Myocyte (in vitro differentiated cells): ENCODE results near the gene IFITM10. TPM values are rescaled to one million over a fixed set of nuclear protein-coding genes. Genes with fewer than 3 reads are reported as not detected.

Experiments
- DNase-seq: peaks from one replicate; pipeline ENCODE4 v3.0.0-alpha.2; 2012; ENCODE audit warnings: low read depth
- polyA plus RNA-seq: library from polyadenylated mRNA; unstranded; fragments of >200 nt; gene quantifications from one replicate; pipeline ENCODE4 v1.2.1, GENCODE V29; 2012; ENCODE audit warnings: missing spikeins
- total RNA-seq: library from RNA; depleted of rRNA; stranded (reverse); fragments of >200 nt; gene quantifications from 2 replicates; pipeline ENCODE4 v1.2.3, GENCODE V29; 2014

The IFITM10 gene
- 3.9 and 8.2 TPM in 2 replicates for total RNA-seq
- 42.0 TPM for polyA plus RNA-seq

DNA sequence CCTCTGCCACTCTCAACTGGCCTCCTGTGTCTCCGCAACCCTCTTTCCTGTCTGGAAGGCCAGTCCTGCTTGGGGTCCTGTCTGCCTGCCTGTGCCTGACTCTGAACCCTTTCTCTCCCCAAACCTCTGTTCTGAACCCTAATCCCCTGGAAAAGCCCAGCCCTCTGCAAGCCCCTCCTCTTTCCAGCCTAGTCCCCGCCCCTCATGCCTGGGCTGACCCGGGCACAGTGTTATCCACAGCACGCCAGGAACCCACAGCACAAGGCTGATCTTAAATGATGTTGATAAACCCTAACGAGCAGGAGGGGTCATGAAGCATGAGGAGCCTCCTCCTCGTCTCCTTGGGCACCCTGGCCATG lies at the start of gene IFITM10:
Gene IFITM10 (minus strand): TSS at position 115 of the 359 bp plus-strand sequence. CDS start 153 bp downstream, outside the sequence.
- peak; percentile 73 for DNase-seq

- DNase-seq, result no peak
Observed at GRCh38 chr11:1797391-1798125, 47.2 kb upstream of the IFITM10 start.

GRCh38 chr11:1796413-1797011 lies 46.1 kb upstream of the IFITM10 start:
- DNase-seq, result no peak

- DNase-seq, result no peak
Observed at GRCh38 chr11:1793081-1793480, 42.7 kb upstream of the IFITM10 start.

- no peak for DNase-seq
Observed at GRCh38 chr11:1792461-1792860, 42.1 kb upstream of the IFITM10 start.

DNA sequence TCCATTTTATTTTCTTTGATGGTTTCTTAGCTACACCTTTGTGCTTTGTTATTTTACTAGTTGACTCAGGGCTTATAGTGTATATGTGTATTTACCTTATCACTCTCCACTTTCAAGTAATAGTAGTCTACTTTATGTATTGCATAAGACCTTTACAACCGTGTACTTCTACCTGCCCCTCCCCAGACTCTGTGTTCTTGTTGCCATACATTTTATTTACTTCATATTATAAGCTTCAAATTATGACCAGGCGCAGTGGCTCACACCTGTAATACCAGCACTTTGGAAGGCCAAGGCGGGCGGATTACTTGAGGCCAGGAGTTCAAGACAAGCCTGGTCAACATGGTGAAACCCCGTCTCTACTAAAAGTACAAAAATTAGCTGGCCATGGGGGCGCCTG lies 41.5 kb upstream of the IFITM10 start:
- no peak for DNase-seq

DNA sequence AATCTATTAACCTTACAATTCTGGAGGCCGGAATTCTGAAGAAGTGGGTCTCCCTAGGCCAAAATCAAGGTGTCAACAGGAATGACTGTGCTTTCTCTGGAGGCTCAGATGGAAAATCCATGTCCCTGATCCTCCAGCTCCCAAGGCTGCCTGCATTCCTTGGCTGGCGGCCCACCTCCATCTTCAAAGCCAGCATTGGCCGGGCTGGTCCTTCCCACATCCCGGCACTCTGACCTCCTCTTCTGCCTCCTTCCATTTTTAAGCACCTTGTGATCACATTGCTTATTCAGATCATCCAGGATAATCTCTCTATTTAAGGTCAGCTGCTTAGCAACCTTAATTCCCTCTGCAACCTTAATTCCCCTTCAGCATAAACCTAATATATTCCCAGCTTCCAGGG lies 36.1 kb upstream of the IFITM10 start:
- no peak for DNase-seq

DNA sequence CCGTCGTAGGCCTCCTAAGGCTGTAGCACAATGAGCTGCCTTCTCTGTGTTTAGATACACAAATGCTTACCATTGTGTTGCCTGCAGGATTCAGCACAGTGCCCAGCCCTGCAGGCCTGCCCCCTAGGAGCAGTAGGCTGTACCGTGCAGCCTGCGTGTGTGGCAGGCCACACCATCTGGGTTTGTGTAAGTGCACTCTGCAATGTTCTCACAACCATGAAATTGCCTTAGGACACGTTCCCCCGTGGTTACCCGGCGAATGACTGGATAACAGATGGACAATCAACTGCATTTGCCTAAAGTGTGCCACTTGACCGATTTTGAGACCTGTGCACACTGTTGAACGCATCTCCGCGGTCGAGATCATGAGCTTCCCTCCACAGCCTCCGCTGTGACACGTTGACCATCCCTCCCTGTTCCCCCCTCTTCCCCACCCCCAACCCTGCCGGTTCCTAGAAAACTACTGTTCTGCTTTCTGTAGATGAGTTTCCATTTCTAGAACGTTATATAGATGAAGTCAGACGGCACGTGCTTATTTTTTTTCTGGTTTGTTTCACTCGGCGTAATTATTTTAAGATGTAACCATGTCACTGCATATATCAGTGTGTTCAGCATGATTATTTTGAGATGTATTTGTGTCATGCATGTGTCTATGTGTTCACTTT lies 35.5 kb upstream of the IFITM10 start:
- DNase-seq, result no peak

DNA sequence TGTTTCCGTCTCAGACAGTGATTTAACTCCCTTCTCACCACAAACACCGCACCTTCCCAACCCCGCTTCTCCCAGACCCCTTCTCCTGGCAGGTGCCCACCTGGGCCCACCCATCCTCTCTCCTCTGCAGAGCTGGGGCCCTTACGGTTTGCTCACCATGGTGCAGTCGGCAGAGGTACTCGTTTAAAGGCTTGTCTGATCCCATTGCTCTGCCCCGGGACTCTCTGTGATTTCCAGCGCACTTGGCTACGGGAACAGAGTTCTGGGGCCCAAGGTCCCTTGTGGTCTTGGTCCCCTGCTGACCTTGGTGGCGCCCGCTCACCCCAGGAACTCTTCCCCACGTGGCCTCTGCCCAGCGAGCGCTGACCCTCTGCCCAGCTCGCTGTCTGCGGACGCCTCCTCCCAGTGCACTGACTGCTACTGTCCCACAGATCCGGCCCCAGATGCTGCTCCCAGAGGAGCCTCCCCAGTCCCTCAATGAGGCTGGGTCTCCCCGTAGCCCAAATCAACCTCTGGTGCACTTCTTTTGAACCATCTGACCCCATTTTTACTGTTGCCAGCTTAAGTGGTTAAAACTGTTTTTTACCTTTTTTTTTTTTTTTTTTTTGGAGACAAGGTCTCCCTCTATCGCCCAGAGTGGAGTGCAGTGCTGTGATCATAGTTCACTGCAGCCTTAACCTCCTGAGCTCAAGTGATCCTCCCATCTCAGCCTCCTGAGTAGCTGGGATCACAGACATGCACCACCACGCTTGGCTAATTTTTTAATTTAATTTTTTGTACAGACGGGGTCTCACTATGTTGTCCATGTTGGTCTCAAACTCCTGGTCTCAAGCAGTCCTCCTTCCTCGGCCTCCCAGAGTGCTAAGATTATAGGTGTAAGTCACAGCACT lies 34.6 kb upstream of the IFITM10 start:
- DNase-seq, result no peak

DNA sequence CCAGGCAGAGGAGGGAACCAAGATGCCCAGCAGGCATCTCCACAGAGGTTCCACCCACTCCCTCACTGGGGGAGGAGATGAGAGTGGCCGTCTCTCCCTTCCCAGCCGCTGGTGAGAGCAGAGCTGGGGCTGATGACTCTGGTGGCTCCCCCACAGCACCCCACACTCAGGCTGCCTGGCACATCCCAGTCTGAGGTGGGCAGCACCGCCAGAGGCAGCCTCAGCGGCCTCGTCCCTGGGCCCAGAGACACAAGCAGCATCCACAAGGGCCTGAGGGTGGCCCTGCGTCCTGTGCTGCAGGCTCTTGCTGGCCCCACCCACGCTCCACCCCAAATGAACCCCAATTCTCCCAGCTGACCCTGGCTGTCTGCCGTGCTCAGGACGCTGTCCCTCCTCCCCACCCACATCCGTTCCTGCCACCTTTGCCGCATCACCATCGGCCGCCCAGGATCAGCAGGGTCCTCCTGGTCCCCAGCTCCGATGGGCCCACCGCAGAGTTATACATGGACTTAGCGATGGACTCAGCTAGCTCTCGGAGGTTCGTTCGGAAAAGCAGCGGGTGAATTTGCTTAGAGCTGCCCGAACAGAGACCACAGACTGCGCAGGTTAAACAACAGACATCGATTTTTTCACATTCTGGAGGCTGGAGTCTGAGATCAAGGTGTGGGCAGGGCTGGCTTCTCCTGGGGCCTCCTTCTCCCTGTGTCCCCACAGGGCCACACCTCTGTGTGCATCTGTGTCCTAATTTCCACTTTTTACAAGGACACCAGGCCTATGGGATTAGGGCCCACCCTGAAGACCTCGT lies 33.5 kb upstream of the IFITM10 start:
- no peak for DNase-seq

DNA sequence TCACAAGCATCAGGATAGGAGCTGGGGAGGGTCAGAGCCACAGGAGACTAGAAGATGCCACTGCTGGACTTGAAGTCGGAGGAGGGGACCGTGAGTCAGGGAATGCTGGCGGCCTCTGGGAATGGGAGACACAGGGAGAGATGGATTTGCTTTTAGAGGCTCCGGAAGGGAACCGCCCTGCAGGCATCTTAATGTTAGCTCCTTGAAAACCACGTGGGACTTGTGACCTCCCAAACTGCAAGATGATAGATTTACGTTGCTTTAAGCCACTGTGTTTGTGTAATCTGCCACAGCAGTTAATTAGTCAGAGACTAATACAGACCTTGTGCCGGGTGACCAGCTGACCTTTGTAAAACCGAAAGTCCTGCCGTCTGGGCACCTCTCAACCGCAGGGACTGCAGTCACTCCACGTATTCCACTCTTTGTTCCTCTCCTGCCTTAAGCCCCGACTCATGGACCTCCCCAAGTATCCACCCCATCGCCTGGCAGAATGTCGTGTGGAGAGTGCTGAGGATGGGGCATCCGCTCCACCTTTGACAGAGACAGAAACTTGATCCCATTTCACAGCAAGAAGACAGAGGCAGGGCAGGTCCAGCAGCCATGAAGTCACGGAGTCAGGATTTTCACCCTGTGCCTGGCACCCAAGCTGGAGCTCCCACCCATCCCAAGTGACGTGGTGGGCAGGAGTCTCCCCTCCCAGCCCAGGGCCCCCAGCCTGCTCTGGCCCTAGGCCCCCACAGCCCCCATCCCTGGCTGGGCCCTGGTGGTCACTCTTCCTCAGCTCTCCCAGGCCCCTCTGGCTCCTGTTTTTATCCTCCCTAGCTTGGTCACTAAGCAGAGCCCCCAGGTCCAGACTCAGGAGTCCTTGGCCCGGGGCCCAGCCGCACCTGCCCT lies 32.7 kb upstream of the IFITM10 start:
- DNase-seq, result no peak

DNA sequence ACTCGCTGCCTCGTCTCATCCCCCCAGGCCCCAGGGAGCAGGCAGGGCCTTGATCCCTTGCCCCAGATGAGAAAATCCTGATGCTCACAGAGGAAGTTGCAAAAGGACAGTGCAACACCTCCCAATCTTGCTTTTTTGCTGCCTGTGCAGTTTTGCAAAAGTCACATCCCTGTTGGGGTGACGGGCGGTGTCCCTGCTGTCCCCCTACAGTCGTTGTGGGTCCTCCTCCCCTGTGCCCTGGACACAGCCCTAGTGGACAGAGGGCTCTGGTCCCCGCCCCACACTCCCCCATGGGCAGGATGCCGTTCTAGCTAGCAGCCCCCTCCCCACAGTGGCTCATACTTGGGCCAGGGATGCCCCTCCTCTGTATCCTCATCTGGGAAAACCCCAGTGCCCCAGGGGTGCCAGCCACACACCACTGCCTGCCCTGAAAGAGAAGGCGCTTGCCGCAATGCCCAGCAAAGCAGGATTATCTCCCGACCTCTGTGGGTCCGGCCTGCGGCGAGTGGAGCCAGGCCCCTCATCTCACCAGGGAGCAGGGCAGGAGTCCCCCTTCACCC lies 31.7 kb upstream of the IFITM10 start:
- DNase-seq, result no peak

- no peak for DNase-seq
Observed at GRCh38 chr11:1781593-1781975, 31.2 kb upstream of the IFITM10 start.

DNA sequence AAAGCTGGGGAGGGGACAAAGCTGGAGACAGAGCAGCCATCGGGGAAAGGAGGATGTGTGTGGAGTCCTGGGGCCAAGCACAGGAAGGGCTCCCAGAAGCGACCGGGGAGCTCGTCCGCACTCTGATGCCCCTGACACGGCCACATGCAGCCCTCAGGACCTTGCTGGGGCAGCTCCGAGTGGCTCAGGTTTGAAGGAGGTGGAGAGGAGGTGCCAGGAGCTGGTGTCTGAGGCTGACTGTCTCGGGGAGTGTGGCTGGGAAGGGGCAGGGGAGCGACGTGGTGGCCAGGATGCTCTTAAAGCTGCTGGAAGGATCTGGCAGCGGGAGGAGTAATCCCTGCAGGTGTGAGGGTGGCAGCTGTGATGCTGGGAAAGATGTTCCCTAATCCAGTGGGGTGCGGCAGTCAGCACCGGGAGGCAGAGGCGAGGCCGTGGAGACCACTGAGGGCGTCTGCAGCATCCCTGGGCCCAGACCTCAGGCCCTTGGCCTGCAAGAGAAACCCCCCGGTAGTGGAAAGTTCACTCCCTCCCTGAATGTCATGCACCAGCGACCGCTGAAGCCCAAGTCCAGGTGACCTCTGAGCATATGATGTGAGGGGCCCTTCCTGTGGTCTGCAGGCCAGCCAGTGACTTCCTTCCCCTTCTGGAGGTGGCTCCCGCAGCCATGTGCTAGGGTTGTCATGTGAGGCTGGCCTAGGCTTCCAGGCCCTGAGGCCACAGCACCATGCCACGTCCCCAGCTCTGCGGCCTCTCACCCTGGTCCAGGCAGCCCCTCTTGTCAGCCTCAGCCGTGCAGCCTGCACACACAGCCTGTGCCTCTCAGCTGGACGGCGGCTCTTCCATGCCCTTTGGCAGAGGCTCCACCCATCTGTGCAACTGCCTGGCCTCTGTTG lies 30.6 kb upstream of the IFITM10 start:
- no peak for DNase-seq

GRCh38 chr11:1779806-1780699 lies 29.7 kb upstream of the IFITM10 start:
- no peak for DNase-seq

DNA sequence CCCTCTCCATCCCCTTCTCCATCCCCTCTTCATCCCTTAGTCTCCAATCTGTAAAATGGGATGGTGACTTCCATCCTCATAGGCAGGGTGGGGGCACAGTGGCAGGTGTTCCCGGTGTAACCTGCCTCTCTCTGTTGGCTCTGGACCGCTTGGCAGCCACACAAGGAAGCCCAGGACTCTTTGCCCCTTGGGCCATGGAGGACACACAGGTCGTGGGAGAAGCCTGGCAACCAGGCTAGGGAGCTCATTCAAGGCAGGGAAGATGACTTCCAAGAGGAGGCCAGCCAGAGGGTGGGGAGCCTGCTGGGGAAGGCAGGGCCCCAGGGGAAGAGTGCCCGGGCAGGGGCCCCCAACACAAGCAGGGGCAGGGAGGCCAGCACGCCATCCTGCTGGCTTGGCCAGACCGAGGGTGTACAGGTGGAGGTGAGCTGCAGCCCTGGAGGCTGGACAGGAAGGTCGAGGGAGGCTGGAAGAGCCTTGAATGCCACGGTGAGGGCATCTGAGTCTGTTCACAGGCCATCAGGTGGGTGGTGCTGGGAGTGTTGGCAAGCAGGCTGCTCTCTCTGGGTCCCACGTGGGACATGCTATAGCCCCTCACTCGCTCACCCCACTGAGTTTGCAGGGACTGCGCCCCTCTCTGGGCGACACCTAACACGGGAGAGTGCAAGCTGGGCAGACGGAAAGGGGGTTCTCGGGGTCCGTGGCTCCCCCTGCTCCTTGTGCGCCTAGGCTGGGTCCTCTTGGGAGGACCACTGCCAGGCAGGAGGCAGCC lies 28.8 kb upstream of the IFITM10 start:
- no peak for DNase-seq
